Glomerular endothelial cell (primary cell): ENCODE data around the gene CDK5RAP1. TPM values are rescaled to one million over a fixed set of nuclear protein-coding genes. Genes with fewer than 3 reads are reported as not detected.
"Not testable (repeated sequence)": the region's sequence is repeated elsewhere in the genome, so short reads cannot be mapped to it uniquely, and the experiment has no call there.

Experiments used
- DNase-seq: peaks from one replicate; pipeline ENCODE4 v3.0.0-alpha.2; 2011; ENCODE audit warnings: low read depth, low spot score; ENCODE audit errors: extremely low read depth
- total RNA-seq: library from RNA; depleted of rRNA; stranded (reverse); fragments of >200 nt; gene quantifications from 2 replicates; pipeline ENCODE4 v1.2.3, GENCODE V29; 2015

The CDK5RAP1 gene
- 15.9 and 28.8 TPM in 2 replicates for total RNA-seq

- DNase-seq, result peak; percentile 60
Measured at GRCh38 chr20:33401184-33401920, at the start of gene CDK5RAP1. CDK5RAP1 (minus strand) TSS chr20:33401519; CDS start chr20:33397064, 4,455 bp downstream.

DNA sequence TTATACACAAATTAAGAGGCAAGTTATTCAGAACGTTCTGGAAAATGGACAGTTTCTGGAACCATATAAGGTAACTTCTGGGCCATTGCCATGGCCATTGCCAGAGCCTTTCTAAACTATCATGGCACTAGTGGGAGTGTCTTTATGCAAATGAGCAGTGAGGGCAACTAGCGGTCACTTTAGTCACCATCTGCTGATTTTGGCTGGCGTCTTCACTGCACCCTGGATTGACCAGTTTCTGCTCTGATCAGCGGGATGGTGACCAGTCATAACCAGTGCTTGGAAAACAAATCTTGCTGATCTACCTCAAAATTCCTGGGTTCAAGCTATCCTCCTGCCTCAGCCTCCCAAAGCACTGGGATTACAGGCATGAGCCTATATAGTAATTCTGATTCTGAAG is 49.5 kb upstream of the CDK5RAP1 start:
- DNase-seq, result no peak

DNA sequence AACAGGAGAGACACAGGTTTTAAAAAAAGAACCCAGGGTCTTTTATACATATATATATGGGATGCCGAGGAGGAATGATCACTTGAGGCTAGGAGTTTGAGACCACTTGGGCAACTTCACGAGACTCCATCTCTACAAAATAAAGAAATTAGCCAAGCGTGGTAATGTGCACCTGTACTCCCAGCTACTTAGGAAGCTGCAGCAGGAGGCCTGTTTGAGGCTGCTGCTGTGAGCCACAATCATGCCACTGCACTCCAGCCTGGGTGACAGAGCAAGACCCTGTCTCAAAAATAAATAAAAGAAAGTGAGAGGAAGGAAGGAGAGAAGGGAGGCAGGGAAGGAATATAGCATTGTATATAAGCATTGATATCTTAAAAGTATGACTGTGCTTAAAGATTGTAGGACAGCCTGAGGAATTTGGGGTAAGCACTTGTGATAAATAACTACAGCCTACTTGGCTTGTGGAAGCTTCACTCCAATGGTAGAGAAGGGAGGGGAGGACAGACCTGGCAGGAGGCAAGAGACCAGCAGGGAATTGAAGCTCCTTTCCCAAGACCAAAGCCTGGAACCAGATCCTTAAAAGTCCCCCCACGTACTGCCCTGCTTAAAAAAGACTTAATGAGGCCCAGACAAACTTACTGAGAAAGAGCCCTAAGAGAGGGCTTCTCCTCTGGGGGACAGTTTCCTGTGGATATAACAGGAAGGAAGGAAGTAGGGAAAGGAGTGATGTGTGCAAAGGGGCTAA is 44.7 kb upstream of the CDK5RAP1 start:
- DNase-seq, result no peak

DNA sequence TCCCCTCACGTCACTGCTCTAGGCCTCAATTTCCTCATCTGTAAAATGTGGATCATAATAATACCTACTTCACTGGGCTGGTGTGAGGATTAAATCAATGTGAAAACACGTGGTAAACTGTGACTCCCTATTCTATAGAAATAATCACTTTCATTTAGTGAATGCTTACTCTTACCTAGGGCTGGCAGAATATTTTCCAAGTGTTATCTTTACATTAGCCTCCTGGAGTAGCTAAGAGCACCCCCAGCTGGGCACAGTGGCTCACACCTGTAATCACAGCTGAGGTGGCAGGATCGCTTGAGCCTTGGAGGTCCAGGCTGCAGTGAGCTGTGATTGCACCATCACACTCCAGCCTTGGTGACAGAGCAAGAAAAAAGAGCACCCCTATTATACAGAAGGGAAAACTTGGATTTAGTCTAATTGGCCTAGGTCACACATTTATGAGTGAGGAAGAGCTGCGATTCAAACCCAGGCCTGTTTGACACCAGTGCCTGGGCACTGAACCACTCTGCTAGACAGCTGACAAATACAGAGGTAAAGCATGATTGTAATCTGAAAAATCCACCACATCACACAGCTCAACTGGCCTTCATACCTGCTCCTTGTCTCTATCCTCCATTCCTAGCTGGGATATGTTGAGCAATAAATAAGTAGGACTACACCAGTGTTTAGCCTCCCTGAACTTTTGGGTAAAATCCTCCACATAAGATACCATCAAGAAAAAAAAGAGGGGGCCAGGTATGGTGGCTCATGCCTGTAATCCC is 43.7 kb upstream of the CDK5RAP1 start:
- no peak for DNase-seq

DNA sequence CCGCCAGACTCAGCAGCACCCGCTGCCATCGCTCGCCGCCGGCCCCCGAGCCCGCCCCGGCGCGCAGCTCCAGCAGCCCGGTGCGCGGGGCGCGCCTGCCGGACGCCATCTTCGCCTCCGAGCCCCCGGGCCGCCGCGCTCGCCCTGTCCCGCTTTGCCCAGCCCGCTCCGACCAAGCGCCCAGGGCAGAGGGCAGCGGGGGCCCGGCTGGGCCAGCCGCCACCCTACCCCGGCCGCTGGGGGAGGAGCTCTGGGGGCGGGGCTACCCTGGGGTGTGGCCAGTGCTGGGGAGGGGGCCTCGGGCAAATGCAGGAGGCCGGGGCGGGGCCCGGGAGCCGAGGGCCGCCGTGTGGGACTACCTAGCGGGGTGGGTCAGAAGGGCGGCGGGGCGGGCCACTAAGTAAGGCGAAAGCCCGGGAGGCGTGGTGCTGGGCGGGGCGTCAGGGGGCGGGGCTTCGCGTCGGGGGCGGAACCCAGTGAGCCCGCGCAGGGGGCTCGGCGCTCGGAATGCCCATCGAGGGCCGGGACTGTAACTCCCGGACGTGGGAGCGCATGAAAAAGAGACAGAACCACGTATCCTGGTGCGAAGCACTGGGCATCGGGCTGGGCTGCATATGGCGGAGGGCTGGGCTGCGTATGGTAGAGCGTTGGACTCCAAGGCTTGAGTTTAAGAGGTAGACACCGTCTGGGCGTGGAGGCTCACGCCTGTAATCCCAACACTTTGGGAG is 42.4 kb upstream of the CDK5RAP1 start, which contains the start of gene SNTA1:
Gene SNTA1, minus strand, starts transcription at position 252 of the 728 bp plus-strand sequence. Its CDS starts 143 bp downstream, at position 109.
- no peak for DNase-seq

DNA sequence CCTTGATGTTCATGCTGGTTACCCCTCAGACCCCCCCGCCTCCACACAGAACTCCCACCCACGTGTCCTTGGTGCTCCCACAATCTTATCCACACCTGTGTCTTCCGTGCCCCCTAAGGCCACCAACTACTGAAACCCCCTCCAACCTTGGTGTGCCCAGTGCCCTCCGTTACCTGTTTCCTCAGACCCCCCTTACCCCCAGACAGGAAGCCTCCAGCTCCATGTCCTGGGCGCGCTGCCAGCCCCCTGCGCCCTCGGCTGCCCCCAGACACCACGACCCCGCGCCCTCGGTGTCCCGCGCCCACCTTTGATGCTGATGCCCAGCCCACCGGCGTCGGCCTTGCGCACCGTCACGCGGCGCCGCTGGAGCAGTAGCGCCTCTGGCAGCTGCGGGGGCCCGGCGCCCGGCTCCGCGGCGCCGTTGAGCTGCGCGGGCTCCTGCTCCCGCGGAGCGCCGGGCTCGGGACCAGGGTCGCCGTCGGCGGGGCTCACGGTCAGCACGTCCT is 41.7 kb upstream of the CDK5RAP1 start:
- no peak for DNase-seq

GRCh38 chr20:33442136-33443005 is 41.1 kb upstream of the CDK5RAP1 start:
- no peak for DNase-seq

DNA sequence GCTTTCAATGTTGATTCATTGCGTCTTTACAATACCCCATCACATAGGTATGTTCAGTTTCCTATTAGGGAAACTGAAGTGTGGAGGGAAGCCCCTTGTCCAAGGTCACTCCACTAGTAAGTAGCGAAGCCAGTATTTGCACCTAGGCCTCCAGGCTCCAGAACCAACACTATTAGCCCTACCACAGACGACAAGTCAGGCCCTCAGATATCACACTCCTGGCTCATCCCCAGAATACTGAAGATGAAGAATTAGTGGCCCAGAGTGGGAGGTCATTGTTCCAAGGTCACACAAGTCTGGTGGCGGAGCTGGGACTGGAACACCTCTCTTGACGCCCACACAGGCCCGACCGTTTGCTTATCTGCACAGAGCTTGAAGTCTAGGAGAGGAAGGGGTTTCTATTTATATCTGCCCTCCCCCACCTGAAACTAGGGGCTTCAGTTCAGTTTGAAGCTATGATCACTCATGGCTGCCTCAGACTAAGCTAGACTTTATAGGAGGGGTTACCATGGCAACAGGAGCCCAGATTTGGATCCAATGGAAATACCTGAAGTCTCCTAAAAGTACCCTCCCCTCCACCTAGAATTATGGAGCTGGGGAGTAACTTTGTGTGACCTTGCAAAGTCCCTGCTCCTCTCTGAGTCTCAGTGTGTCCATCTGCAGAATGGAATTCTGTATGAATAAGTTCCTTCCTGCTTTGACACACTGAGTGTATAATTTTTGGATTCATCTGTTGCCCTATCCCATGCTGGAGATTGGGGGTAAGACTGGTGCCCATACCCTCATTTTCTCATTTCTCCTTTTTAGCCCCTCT is 40.0 kb upstream of the CDK5RAP1 start:
- DNase-seq, result no peak

DNA sequence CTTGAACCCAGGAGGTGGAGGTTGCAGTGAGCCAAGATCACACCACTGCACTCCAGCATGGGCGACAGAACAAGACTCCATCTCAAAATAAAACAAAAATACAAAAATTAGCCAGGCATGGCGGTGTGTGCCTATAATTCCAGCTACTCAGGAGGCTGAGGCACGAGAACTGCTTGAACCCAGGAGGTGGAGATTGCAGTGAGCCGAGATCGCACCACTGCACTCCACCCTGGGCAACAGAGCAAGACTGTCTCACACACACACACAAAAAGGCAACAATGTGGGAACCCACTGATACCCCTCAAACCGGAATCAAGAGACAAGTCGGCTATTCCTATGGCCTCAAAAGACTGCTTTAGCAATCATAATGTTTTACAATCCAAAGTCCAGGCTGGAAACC is 39.2 kb upstream of the CDK5RAP1 start:
- not testable (repeated sequence) for DNase-seq

DNA sequence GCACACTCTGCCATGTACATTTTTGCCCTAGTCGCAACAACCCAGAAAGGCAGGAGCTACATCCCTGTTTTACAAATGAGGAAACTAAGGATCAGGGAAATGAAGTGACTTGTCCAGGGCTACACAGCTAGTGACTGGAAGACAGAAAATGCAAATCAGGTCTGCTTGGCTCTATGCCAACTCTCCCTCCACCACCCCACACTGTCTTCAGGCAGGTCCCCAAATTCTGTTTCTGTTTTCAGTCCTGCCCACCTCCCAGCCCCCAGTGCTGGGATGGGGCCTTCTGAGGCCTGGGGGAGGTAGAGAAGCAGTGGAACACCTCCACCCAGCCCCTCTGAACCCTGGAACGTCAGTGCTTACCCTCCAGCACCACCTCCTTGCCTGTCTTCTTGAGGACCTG is 37.2 kb upstream of the CDK5RAP1 start:
- DNase-seq, result no peak

DNA sequence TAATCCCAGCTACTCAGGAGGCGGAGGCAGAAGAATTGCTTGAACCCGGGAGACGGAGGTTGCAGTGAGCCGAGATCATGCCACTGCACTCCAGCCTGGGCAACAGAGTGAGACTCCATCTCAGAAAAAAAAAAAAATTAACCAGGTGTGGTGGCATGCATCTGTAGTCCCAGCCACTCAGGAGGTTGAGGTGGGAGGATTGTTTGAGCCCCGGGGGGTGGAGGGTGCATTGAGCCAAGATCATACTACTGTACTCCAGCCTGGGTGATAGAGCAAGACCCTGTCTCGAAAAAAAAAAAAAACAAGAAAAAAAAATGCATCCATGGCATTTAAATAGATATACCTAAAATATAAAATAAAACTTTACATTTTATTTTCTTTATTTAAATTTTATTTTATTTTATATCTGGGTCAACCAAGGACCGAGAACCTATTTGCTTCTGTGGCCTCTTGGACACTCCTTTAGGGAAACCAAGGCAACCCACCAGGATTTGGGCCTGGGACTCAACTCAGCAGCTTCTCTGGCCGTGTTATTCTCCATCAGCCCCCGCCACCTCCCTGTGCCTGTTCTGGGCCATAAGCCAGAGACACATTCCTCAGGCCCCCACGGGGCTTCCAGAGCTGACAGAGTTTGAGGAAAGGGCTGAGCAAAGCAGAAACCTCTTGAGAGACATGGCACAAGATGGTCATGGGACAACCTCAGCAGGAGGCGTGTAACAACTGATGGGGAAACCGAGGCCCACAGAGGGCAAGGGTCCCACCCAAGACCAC is 36.0 kb upstream of the CDK5RAP1 start:
- DNase-seq, result no peak

- no peak for DNase-seq
Measured at GRCh38 chr20:33434434-33434833, 33.1 kb upstream of the CDK5RAP1 start.

DNA sequence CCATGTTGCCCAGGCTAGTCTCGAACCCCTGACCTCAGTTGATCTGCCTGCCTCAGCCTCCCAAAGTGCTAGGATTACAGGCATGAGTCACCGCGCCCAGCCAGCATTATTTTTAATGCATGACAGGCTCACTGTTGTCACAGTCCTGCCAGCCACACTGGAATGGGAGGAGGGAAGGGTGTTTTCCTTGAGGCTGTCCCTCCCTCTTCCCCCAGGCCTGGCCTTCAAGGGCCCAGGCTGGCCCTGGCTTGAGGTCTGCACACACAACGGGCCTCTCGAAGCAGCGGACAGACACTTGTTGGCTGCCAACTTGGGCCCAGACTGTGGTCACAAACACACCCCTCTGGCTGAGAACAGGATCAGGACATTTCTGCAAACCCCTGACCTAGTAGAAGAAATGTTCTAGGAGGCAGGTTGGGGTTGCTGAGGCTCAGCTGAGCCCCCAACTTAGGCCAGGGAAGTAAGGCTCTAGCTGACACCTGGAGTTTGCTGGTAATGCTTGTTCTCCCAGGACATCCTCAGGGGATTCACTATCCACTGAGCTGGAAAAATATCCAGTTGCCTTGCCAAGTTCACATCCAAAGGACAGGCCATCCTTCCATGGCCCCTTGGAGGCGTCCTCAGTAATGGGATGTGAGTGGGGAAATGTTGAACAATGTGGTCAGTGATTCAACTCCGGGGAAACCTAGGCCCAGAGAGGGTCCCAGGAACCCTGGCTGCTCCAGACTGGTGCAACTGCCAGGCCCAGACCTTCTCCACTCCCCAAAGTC is 32.3 kb upstream of the CDK5RAP1 start:
- no peak for DNase-seq

- DNase-seq, result no peak
Measured at GRCh38 chr20:33431797-33432381, 30.6 kb upstream of the CDK5RAP1 start.

DNA sequence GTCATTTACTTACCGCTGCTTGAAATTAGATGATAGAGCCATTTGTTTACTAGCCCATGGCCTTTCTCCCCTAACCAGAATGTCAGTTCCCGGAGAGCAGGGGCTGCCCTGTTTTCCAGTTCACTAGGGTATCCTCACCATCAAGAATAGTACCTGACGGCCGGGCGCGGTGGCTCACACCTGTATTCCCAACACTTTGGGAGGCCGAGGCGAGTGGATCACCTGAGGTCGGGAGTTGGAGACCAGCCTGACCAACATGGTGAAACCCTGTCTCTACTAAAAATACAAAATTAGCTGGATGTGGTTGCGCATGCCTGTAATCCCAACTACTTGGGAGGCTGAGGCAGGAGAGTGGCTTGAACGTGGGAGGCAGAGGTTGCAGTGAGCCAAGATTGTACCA is 22.6 kb upstream of the CDK5RAP1 start:
- not testable (repeated sequence) for DNase-seq

GRCh38 chr20:33423141-33423834 is 22.0 kb upstream of the CDK5RAP1 start:
- DNase-seq, result no peak
